Osteoblast (primary cell): Measurements from ENCODE around the gene P2RY6. TPM values are rescaled to one million over a fixed set of nuclear protein-coding genes. Genes with fewer than 3 reads are reported as not detected.

Experiments
- DNase-seq: peaks from one replicate; pipeline ENCODE4 v3.0.0; 2011; ENCODE audit warnings: low spot score, mixed read lengths; ENCODE audit not compliant: insufficient read length; ENCODE audit errors: missing footprints
- H2AFZ ChIP-seq: 2 replicates; pipeline ENCODE4 v1.6.0; 2011; ENCODE audit warnings: mild to moderate bottlenecking, low read length
- H3K27ac ChIP-seq: 2 replicates; pipeline ENCODE4 v1.5.1; 2011; ENCODE audit warnings: mild to moderate bottlenecking, low read depth, low read length, moderate library complexity
- H3K27me3 ChIP-seq: 2 replicates; pipeline ENCODE4 v1.6.0; 2012; ENCODE audit warnings: mild to moderate bottlenecking, control low read depth, inconsistent platforms, low read length, moderate library complexity; ENCODE audit not compliant: insufficient read depth
- H3K36me3 ChIP-seq: 2 replicates; pipeline ENCODE4 v1.5.1; 2011; ENCODE audit warnings: mild to moderate bottlenecking, low read length, control low read depth, moderate library complexity; ENCODE audit not compliant: insufficient read depth
- H3K4me1 ChIP-seq: 2 replicates; pipeline ENCODE4 v1.5.1; 2011; ENCODE audit warnings: mild to moderate bottlenecking, low read length, control low read depth, moderate library complexity; ENCODE audit not compliant: insufficient read depth
- H3K4me2 ChIP-seq: 2 replicates; pipeline ENCODE4 v1.6.0; 2011; ENCODE audit warnings: mild to moderate bottlenecking, low read length; ENCODE audit not compliant: insufficient read depth
- H3K4me3 ChIP-seq: fragments of 200-600 bp; sonication (generic); 3 replicates; pipeline ENCODE4 v1.5.1; 2012; ENCODE audit warnings: mild to moderate bottlenecking, low read length, inconsistent platforms; ENCODE audit not compliant: insufficient read depth
- H3K79me2 ChIP-seq: 2 replicates; pipeline ENCODE4 v1.6.0; 2012; ENCODE audit warnings: mild to moderate bottlenecking, low read length, control low read depth, inconsistent platforms; ENCODE audit not compliant: insufficient read depth
- H3K9me3 ChIP-seq: 2 replicates; pipeline ENCODE4 v1.5.1; 2011; ENCODE audit warnings: low read depth, low read length, control low read depth
- H4K20me1 ChIP-seq: 2 replicates; pipeline ENCODE4 v1.6.0; 2012; ENCODE audit warnings: mild to moderate bottlenecking, low read length, control low read depth; ENCODE audit not compliant: insufficient read depth
- CTCF ChIP-seq: IDR thresholded peaks from 2 replicates; pipeline ENCODE4 v1.5.1; 2011; ENCODE audit warnings: mild to moderate bottlenecking, low read depth, low read length, moderate library complexity; ENCODE audit errors: extremely low read depth
- total RNA-seq: library from RNA; depleted of rRNA; stranded (reverse); fragments of >200 nt; gene quantifications from 2 replicates; pipeline ENCODE4 v1.2.3, GENCODE V29; 2012

The P2RY6 gene
- total RNA-seq, 1 donor = 0.72 TPM

DNA sequence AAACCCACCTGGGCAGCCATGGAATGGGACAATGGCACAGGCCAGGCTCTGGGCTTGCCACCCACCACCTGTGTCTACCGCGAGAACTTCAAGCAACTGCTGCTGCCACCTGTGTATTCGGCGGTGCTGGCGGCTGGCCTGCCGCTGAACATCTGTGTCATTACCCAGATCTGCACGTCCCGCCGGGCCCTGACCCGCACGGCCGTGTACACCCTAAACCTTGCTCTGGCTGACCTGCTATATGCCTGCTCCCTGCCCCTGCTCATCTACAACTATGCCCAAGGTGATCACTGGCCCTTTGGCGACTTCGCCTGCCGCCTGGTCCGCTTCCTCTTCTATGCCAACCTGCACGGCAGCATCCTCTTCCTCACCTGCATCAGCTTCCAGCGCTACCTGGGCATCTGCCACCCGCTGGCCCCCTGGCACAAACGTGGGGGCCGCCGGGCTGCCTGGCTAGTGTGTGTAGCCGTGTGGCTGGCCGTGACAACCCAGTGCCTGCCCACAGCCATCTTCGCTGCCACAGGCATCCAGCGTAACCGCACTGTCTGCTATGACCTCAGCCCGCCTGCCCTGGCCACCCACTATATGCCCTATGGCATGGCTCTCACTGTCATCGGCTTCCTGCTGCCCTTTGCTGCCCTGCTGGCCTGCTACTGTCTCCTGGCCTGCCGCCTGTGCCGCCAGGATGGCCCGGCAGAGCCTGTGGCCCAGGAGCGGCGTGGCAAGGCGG is 24.5 kb downstream of the P2RY6 start:
- Histone ChIP-seq H3K36me3 (no peaks in the 10 kb centered on the region), H3K27ac (no peak overlapping the region), H3K4me1 (peaks cover 18% of the 10 kb centered on the region), H3K27me3 (no peaks in the 10 kb centered on the region), H3K79me2 (no peaks in the 10 kb centered on the region), H3K4me3 (no peak overlapping the region), H4K20me1 (peaks cover 3% of the 10 kb centered on the region), H2AFZ (no peak overlapping the region), H3K4me2 (no peak overlapping the region), H3K9me3 (no peaks in the 10 kb centered on the region)
- TF ChIP-seq CTCF = no peak
- DNase-seq = peak; percentile 32

GRCh38 chr11:73297231-73297590 is 25.1 kb downstream of the P2RY6 start:
- H3K4me3 ChIP-seq = no peak overlapping the region
- H3K36me3 ChIP-seq = no peaks in the 10 kb centered on the region
- peaks cover 3% of the 10 kb centered on the region for H4K20me1 ChIP-seq
- no peak overlapping the region for H2AFZ ChIP-seq
- DNase-seq = no peak
- H3K4me2 ChIP-seq = no peak overlapping the region
- no peak overlapping the region for H3K27ac ChIP-seq
- H3K27me3 ChIP-seq = no peaks in the 10 kb centered on the region
- H3K4me1 ChIP-seq = peaks cover 17% of the 10 kb centered on the region
- TF ChIP-seq CTCF = no peak
- H3K9me3 ChIP-seq = no peaks in the 10 kb centered on the region
- no peaks in the 10 kb centered on the region for H3K79me2 ChIP-seq

GRCh38 chr11:73297702-73298101 is 25.6 kb downstream of the P2RY6 start:
- Histone ChIP-seq H3K36me3 (no peaks in the 10 kb centered on the region), H3K79me2 (no peaks in the 10 kb centered on the region), H3K4me1 (peaks cover 13% of the 10 kb centered on the region), H3K9me3 (no peaks in the 10 kb centered on the region), H3K4me2 (no peak overlapping the region), H4K20me1 (peaks cover 3% of the 10 kb centered on the region), H3K4me3 (no peak overlapping the region), H3K27ac (no peak overlapping the region), H3K27me3 (no peaks in the 10 kb centered on the region), H2AFZ (no peak overlapping the region)
- DNase-seq = peak; percentile 59
- no peak for TF ChIP-seq CTCF

DNA sequence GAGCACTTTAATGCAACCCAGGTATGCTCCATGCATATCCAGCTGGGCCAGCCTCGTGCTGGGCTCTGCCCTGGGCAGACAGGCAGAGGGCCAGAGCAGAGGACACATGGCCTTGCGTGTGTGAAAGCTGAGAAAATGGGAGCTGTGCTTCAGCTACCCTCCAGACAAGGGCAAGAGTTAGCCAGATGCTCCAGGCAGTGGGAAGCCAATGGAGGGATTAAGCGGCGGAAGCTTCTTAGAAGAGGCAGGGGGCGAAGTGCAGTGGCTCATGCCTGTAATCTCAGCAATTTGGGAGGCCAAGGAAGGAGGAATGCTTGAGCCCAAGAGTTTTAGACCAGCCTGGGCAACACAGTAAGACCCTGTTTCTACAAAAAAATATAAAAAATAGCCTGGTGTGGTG is 26.1 kb downstream of the P2RY6 start:
- no peak for DNase-seq
- Histone ChIP-seq H4K20me1 (peaks cover 3% of the 10 kb centered on the region), H2AFZ (no peak overlapping the region), H3K9me3 (no peaks in the 10 kb centered on the region), H3K4me1 (peaks cover 13% of the 10 kb centered on the region), H3K4me2 (no peak overlapping the region), H3K79me2 (no peaks in the 10 kb centered on the region), H3K36me3 (no peaks in the 10 kb centered on the region), H3K27me3 (no peaks in the 10 kb centered on the region), H3K4me3 (no peak overlapping the region), H3K27ac (no peak overlapping the region)
- no peak for TF ChIP-seq CTCF
